ENCODE measurements around the gene MAP3K5.

MAP3K5 gene

GRCh38 chr6:136521427-136521826 lies 270.9 kb downstream of the MAP3K5 start:
- no peak overlapping the region for H3K4me3 Mint-ChIP-seq

GRCh38 chr6:136520517-136520916 lies 271.8 kb downstream of the MAP3K5 start:
- H3K27me3 Mint-ChIP-seq = peaks cover 12% of the 10 kb centered on the region
- peaks cover 3% of the 10 kb centered on the region for H3K4me1 Mint-ChIP-seq
- no peak overlapping the region for H3K4me3 Mint-ChIP-seq
- H3K9me3 Mint-ChIP-seq = no peaks in the 10 kb centered on the region
- H3K27ac Mint-ChIP-seq = no peak overlapping the region
- no peaks in the 10 kb centered on the region for H3K36me3 Mint-ChIP-seq
- ATAC-seq (ENCODE audit: low read depth) (no peak), DNase-seq (ENCODE audit: low spot score in 2 of 2) (no peak)

More at GRCh38 chr6:136521427-136521826, 270.9 kb downstream of the MAP3K5 start:
- H3K36me3 Mint-ChIP-seq = no peaks in the 10 kb centered on the region
- H3K27me3 Mint-ChIP-seq = peaks cover 15% of the 10 kb centered on the region
- ATAC-seq (ENCODE audit: low read depth) (no peak), DNase-seq (ENCODE audit: low spot score in 2 of 2) (no peak)
- H3K27ac Mint-ChIP-seq = no peak overlapping the region
- peaks cover 8% of the 10 kb centered on the region for H3K4me1 Mint-ChIP-seq
- H3K9me3 Mint-ChIP-seq = no peaks in the 10 kb centered on the region

- Mint-ChIP-seq H3K27me3 (peaks cover 18% of the 10 kb centered on the region), H3K9me3 (no peaks in the 10 kb centered on the region)
Observed at GRCh38 chr6:136517582-136517981, 274.7 kb downstream of the MAP3K5 start.

DNA sequence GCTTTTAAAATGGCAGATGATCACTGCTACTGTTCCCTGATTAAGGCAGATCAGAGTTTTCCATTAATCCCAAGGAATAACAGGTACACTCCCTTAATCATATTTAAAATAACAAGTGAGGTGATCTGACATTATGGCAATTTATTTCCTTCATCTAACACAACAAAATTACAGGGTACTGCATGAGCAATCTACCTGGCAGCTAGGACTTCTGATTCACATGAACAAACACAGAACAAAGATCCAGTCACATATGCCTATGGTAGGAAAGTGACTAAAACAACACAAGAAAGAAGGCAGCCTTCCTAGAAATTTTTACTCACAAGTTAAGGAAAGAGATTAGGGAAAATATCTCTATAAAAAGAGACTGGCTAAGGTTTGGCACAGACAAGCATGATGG lies 275.3 kb downstream of the MAP3K5 start:
- Mint-ChIP-seq H3K36me3 (no peaks in the 10 kb centered on the region), H3K9me3 (no peaks in the 10 kb centered on the region), H3K27me3 (peaks cover 16% of the 10 kb centered on the region), H3K4me3 (no peak overlapping the region), H3K27ac (no peak overlapping the region), H3K4me1 (no peaks in the 10 kb centered on the region)
- ATAC-seq (ENCODE audit: low read depth) (no peak), DNase-seq (ENCODE audit: low spot score in 2 of 2) (no peak)

More at GRCh38 chr6:136517582-136517981, 274.7 kb downstream of the MAP3K5 start:
- Mint-ChIP-seq H3K36me3 (no peaks in the 10 kb centered on the region), H3K27ac (no peak overlapping the region), H3K4me1 (no peaks in the 10 kb centered on the region), H3K4me3 (no peak overlapping the region)
- DNase-seq (ENCODE audit: low spot score in 2 of 2) = no peak
- no peak for ATAC-seq (ENCODE audit: low read depth)

DNA sequence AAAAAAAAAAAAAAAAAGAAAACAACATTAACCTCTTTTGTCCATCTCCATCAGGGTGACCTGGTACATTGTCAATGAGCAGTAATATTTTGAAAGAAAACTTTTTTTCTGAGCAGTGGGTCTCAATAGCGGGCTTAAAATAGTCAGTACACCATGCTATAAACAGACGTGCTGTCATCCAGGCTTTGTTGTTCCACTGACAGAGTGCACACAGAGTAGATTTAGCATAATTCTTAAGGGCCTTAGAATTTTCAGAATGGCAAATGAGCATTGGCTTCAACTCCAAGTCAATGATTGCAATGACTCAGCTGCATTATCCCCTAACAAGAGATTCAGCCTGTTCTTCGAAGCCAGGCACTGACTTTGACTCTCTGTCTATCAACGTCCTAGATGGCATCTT lies 277.7 kb downstream of the MAP3K5 start:
- H3K4me1 Mint-ChIP-seq = no peaks in the 10 kb centered on the region

GRCh38 chr6:136511926-136512325 lies 280.4 kb downstream of the MAP3K5 start:
- Mint-ChIP-seq H3K27ac (no peak overlapping the region), H3K9me3 (no peaks in the 10 kb centered on the region), H3K36me3 (no peaks in the 10 kb centered on the region), H3K4me3 (no peak overlapping the region), H3K27me3 (peaks cover 10% of the 10 kb centered on the region), H3K4me1 (no peaks in the 10 kb centered on the region)
- no peak for ATAC-seq (ENCODE audit: low read depth)
- no peak for DNase-seq (ENCODE audit: low spot score in 2 of 2)

More for the DNA sequence above, 277.7 kb downstream of the MAP3K5 start:
- Mint-ChIP-seq H3K9me3 (no peaks in the 10 kb centered on the region), H3K27me3 (peaks cover 11% of the 10 kb centered on the region), H3K4me3 (no peak overlapping the region), H3K27ac (no peak overlapping the region), H3K36me3 (no peaks in the 10 kb centered on the region)
- ATAC-seq (ENCODE audit: low read depth) (no peak), DNase-seq (ENCODE audit: low spot score in 2 of 2) (no peak)

DNA sequence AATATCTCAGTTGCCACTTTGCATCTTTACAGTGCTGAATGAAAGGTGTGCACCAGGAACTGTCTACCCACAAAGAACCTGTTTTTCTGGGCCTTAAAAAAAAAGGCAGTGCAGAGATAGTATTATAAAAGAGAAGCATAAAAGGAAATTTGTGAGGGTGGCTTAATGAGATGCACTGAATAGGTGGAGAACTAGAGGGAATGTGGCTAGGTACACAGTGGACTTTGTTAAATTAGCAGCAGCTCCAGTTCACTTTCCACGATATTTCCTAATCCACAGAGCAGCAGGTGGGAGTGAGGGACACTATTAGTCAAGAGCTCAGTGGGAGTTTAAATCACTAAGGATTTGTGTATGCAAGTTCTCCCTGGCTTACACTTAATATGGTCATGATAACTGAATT lies 280.9 kb downstream of the MAP3K5 start:
- no peak overlapping the region for H3K27ac Mint-ChIP-seq
- no peaks in the 10 kb centered on the region for H3K36me3 Mint-ChIP-seq
- DNase-seq (ENCODE audit: low spot score in 2 of 2) (no peak), ATAC-seq (ENCODE audit: low read depth) (no peak)
- H3K4me3 Mint-ChIP-seq = no peak overlapping the region
- H3K27me3 Mint-ChIP-seq = peaks cover 14% of the 10 kb centered on the region
- H3K4me1 Mint-ChIP-seq = no peaks in the 10 kb centered on the region
- H3K9me3 Mint-ChIP-seq = no peaks in the 10 kb centered on the region

GRCh38 chr6:136510782-136511181 lies 281.5 kb downstream of the MAP3K5 start:
- ATAC-seq (ENCODE audit: low read depth) (no peak), DNase-seq (ENCODE audit: low spot score in 2 of 2) (no peak)
- H3K4me1 Mint-ChIP-seq = no peaks in the 10 kb centered on the region
- no peaks in the 10 kb centered on the region for H3K9me3 Mint-ChIP-seq
- no peak overlapping the region for H3K4me3 Mint-ChIP-seq
- no peaks in the 10 kb centered on the region for H3K36me3 Mint-ChIP-seq
- peak overlapping the region; percentile 22 for H3K27ac Mint-ChIP-seq
- H3K27me3 Mint-ChIP-seq = peaks cover 13% of the 10 kb centered on the region

- H3K36me3 Mint-ChIP-seq = no peaks in the 10 kb centered on the region
- no peak overlapping the region for H3K4me3 Mint-ChIP-seq
- ATAC-seq (ENCODE audit: low read depth) (no peak), DNase-seq (ENCODE audit: low spot score in 2 of 2) (no peak)
- H3K4me1 Mint-ChIP-seq = no peaks in the 10 kb centered on the region
- H3K27ac Mint-ChIP-seq = no peak overlapping the region
- H3K9me3 Mint-ChIP-seq = no peaks in the 10 kb centered on the region
- H3K27me3 Mint-ChIP-seq = peaks cover 13% of the 10 kb centered on the region
Observed at GRCh38 chr6:136510299-136510698, 282.0 kb downstream of the MAP3K5 start.

- DNase-seq (ENCODE audit: low spot score in 2 of 2) = no peak
- peaks cover 13% of the 10 kb centered on the region for H3K27me3 Mint-ChIP-seq
- no peak for ATAC-seq (ENCODE audit: low read depth)
- no peaks in the 10 kb centered on the region for H3K9me3 Mint-ChIP-seq
- no peaks in the 10 kb centered on the region for H3K36me3 Mint-ChIP-seq
- H3K4me3 Mint-ChIP-seq = no peak overlapping the region
- no peaks in the 10 kb centered on the region for H3K4me1 Mint-ChIP-seq
- no peak overlapping the region for H3K27ac Mint-ChIP-seq
Observed at GRCh38 chr6:136508725-136509392, 283.4 kb downstream of the MAP3K5 start.
